SK-N-SH (cell line): ENCODE results near the gene MPPED2. TPM values are rescaled to one million over a fixed set of nuclear protein-coding genes. Genes with fewer than 3 reads are reported as not detected.

Experiments
- CTCF ChIA-PET: fragments of 300-600, 350-600 bp; formaldehyde crosslinking; extraction: SDS; loops from one replicate; lab custom pipeline; 2021; lab: Yijun Ruan, JAX
- POLR2A ChIA-PET: fragments of 350-600 bp; sonication (Branson Sonifier 250); formaldehyde crosslinking; extraction: SDS; loops from one replicate; lab custom pipeline; 2020; ENCODE audit warnings: antibody characterized with exemption, inconsistent platforms; lab: Yijun Ruan, JAX
- DNase-seq: peaks from one replicate; pipeline ENCODE4 v3.0.0; 2012
- H2AFZ ChIP-seq: fragments of 200-600 bp; sonication (generic); 2 replicates; pipeline ENCODE4 v1.8.1; 2016; ENCODE audit warnings: antibody characterized with exemption, mild to moderate bottlenecking, low read depth
- H3F3A ChIP-seq: fragments of 200-600 bp; sonication (generic); replicated peaks from 2 replicates; pipeline ENCODE3; 2016; ENCODE audit warnings: antibody characterized with exemption, mild to moderate bottlenecking; ENCODE audit not compliant: insufficient read depth
- H3K27ac ChIP-seq, 2 experiments: fragments of 200-500 bp in 1 of 2; fragments of 200-600 bp in 1 of 2; sonication (Bioruptor generic) in 1 of 2; sonication (generic), shearing (Covaris generic) in 1 of 2; 2 replicates each; pipeline versions ENCODE4 v1.5.1 to v1.6.1; 2014 to 2016; ENCODE audit warnings: low read depth in 2 of 2, inconsistent platforms in 1 of 2, low read length in 1 of 2, mild to moderate bottlenecking in 1 of 2, mixed read lengths in 1 of 2
- H3K27me3 ChIP-seq: fragments of 200-600 bp; sonication (generic), shearing (Covaris generic); 2 replicates; pipeline ENCODE4 v1.6.1; 2016; ENCODE audit warnings: mixed run types; ENCODE audit not compliant: insufficient read depth
- H3K36me3 ChIP-seq, 2 experiments: fragments of 200-500 bp in 1 of 2; fragments of 200-600 bp in 1 of 2; sonication (Bioruptor generic) in 1 of 2; sonication (generic) in 1 of 2; replicated peaks in 1 of 2; 2 replicates each; pipeline versions ENCODE3 to v1.5.1; 2014 to 2016; ENCODE audit warnings: low read length in 1 of 2, mild to moderate bottlenecking in 1 of 2; ENCODE audit not compliant: insufficient read depth in 2 of 2, control insufficient read depth in 1 of 2
- H3K4me1 ChIP-seq, 2 experiments: fragments of 200-500 bp in 1 of 2; fragments of 200-600 bp in 1 of 2; sonication (Bioruptor generic) in 1 of 2; sonication (generic), shearing (Covaris generic) in 1 of 2; 2 replicates each; pipeline versions ENCODE4 v1.5.1 to v1.6.1; 2014 to 2016; ENCODE audit warnings: low read depth in 1 of 2, low read length in 1 of 2, mixed run types in 1 of 2; ENCODE audit not compliant: insufficient read depth in 2 of 2, control insufficient read depth in 1 of 2
- H3K4me2 ChIP-seq: fragments of 200-600 bp; sonication (generic), shearing (Covaris generic); 2 replicates; pipeline ENCODE4 v1.6.1; 2017; ENCODE audit warnings: mixed run types
- H3K4me3 ChIP-seq, 2 experiments: fragments of 200-500 bp in 1 of 2; fragments of 200-600 bp in 1 of 2; sonication (Bioruptor generic) in 1 of 2; sonication (generic), shearing (Covaris generic) in 1 of 2; 2 replicates each; pipeline versions ENCODE4 v1.5.1 to v1.8.1; 2014 to 2016; ENCODE audit warnings: low read depth in 2 of 2, inconsistent platforms in 1 of 2, low read length in 1 of 2, mild to moderate bottlenecking in 1 of 2, mixed read lengths in 1 of 2, moderate library complexity in 1 of 2
- H3K79me2 ChIP-seq: fragments of 200-600 bp; sonication (generic); 2 replicates; pipeline ENCODE4 v1.8.1; 2017; ENCODE audit warnings: mild to moderate bottlenecking; ENCODE audit not compliant: insufficient read depth
- H3K9ac ChIP-seq: fragments of 200-600 bp; sonication (generic); 2 replicates; pipeline ENCODE4 v1.6.1; 2017; ENCODE audit warnings: mixed run types
- H3K9me2 ChIP-seq: fragments of 200-600 bp; sonication (generic); 2 replicates; pipeline ENCODE4 v1.6.1; 2017; ENCODE audit warnings: mixed run types
- H3K9me3 ChIP-seq: fragments of 200-600 bp; sonication (generic); 2 replicates; pipeline ENCODE4 v1.6.1; 2017; ENCODE audit warnings: mixed run types, mild to moderate bottlenecking, moderate library complexity
- H4K20me1 ChIP-seq: fragments of 200-600 bp; sonication (generic); 2 replicates; pipeline ENCODE4 v1.6.1; 2017; ENCODE audit warnings: mild to moderate bottlenecking, mixed run types; ENCODE audit not compliant: insufficient read depth
- EP300 ChIP-seq, 2 experiments: IDR thresholded peaks; 2 replicates each; pipeline versions ENCODE4 v1.4.0 to v1.6.1; 2012; ENCODE audit warnings: borderline replicate concordance in 1 of 2, low read depth in 1 of 2, low read length in 1 of 2
- FOXM1 ChIP-seq: IDR thresholded peaks from 2 replicates; pipeline ENCODE4 v1.4.0; 2012; ENCODE audit warnings: low read depth, mild to moderate bottlenecking
- GABPA ChIP-seq: IDR thresholded peaks from 2 replicates; pipeline ENCODE4 v1.4.0; 2012; ENCODE audit warnings: low read depth, mild to moderate bottlenecking
- GATA2 ChIP-seq: sonication (generic); formaldehyde crosslinking; IDR thresholded peaks from 2 replicates; pipeline ENCODE4 v1.5.0; 2020; ENCODE audit warnings: mild to moderate bottlenecking, missing genetic modification reagents
- JUND ChIP-seq: IDR thresholded peaks from 2 replicates; pipeline ENCODE4 v1.4.0; 2012
- NFIC ChIP-seq: IDR thresholded peaks from 2 replicates; pipeline ENCODE4 v1.4.0; 2012; ENCODE audit warnings: borderline replicate concordance
- NRF1 ChIP-seq: IDR thresholded peaks from 2 replicates; pipeline ENCODE4 v1.6.1; 2012; ENCODE audit warnings: low read depth, mild to moderate bottlenecking, low read length
- RAD21 ChIP-seq: IDR thresholded peaks from 2 replicates; pipeline ENCODE4 v1.6.1; 2012; ENCODE audit warnings: mild to moderate bottlenecking, low read length
- RFX5 ChIP-seq: IDR thresholded peaks from 2 replicates; pipeline ENCODE4 v1.6.1; 2012; ENCODE audit warnings: mild to moderate bottlenecking, improper control_type of control experiment, low read length
- RXRA ChIP-seq: IDR thresholded peaks from 2 replicates; pipeline ENCODE4 v1.4.0; 2012; ENCODE audit warnings: low read depth, mild to moderate bottlenecking, borderline replicate concordance
- SIN3A ChIP-seq: IDR thresholded peaks from 2 replicates; pipeline ENCODE4 v1.6.1; 2012; ENCODE audit warnings: low read depth, mild to moderate bottlenecking, low read length, moderate library complexity, borderline replicate concordance
- SMC3 ChIP-seq: IDR thresholded peaks from 2 replicates; pipeline ENCODE4 v1.6.1; 2012; ENCODE audit warnings: low read depth, low read length, improper control_type of control experiment
- TAF1 ChIP-seq: IDR thresholded peaks from 2 replicates; pipeline ENCODE4 v1.6.1; 2012; ENCODE audit warnings: low read depth, mild to moderate bottlenecking, low read length, moderate library complexity, borderline replicate concordance
- TEAD4 ChIP-seq: IDR thresholded peaks from 2 replicates; pipeline ENCODE4 v1.4.0; 2012; ENCODE audit warnings: mild to moderate bottlenecking, borderline replicate concordance; ENCODE audit not compliant: insufficient read depth
- YY1 ChIP-seq: IDR thresholded peaks from 2 replicates; pipeline ENCODE4 v1.4.0; 2012; ENCODE audit warnings: low read depth, mild to moderate bottlenecking
- WGBS: methylation state at CpG from one replicate; pipeline ENCODE4 v1.1.6; 2017; ENCODE audit warnings: low lambda C conversion rate; 5-methylcytosine and 5-hydroxymethylcytosine counted together
- polyA plus RNA-seq, 3 experiments: library from polyadenylated mRNA; depleted of rRNA; stranded (reverse); fragments of >200 nt; gene quantifications; 2 replicates each; pipeline ENCODE4 v1.2.3, GENCODE V29; 2012
- TF ChIP-seq, protein P1 (sequence below): fragments of 200-600 bp; sonication (generic); IDR thresholded peaks from 2 replicates; pipeline ENCODE4 v1.6.1; 2017; ENCODE audit warnings: antibody characterized with exemption, mild to moderate bottlenecking, moderate library complexity
- TF ChIP-seq, protein P2 (sequence below): IDR thresholded peaks from 2 replicates; pipeline ENCODE4 v1.4.0; 2012; ENCODE audit warnings: low read depth
- TF ChIP-seq, protein P3 (sequence below): IDR thresholded peaks from 2 replicates; pipeline ENCODE4; 2012
- TF ChIP-seq, protein P4 (sequence below): IDR thresholded peaks from 2 replicates; pipeline ENCODE4 v1.4.0; 2012; ENCODE audit warnings: low read depth, borderline replicate concordance

Gene MPPED2
- polyA plus RNA-seq, 1 of the 3 experiments (the other 2 are of a cell fraction) = 0.05 TPM

DNA sequence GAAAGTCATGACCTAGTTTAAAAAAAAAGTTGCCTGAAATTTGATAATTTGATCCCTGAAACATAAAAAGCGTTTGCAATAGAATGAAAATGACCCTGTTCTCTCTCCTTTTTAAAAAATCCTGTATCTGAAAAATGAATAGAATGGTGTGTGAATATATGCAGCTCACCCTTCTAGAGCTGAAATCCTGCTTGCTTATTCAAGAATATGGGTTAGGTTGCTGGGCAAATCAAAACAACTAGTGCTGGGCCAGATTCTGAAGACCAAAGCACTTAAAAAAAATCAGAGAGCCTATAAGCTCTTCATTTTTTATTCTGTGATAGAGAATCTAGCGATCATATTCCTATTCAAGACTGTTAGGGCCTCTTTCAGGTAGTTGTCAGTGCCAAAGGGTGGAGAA lies 131.6 kb downstream of the MPPED2 start:
- H3K36me3 ChIP-seq = no peaks in the 10 kb centered on the region
- no peaks in the 10 kb centered on the region for H3K79me2 ChIP-seq
- no peaks in the 10 kb centered on the region for H4K20me1 ChIP-seq
- no peak overlapping the region for H3K9ac ChIP-seq
- ChIA-PET POLR2A (no interaction called here), CTCF (no interaction called here)
- no peaks in the 10 kb centered on the region for H3F3A ChIP-seq
- no peaks in the 10 kb centered on the region for H3K9me2 ChIP-seq
- no peaks in the 10 kb centered on the region for H3K27me3 ChIP-seq
- no peaks in the 10 kb centered on the region for H3K9me3 ChIP-seq
- H2AFZ ChIP-seq = no peak overlapping the region
- H3K4me2 ChIP-seq = no peak overlapping the region
- TF ChIP-seq SMC3 = no peak
- TF ChIP-seq SIN3A = no peak
- TF ChIP-seq RFX5 = no peak
- TF ChIP-seq FOXM1 = no peak
- no peak for TF ChIP-seq EP300 (IDR thresholded peaks at IDR 0.05; ENCODE audit: borderline replicate concordance in 1 of 2, low read depth in 1 of 2, low read length in 1 of 2)
- TF ChIP-seq TEAD4 = no peak
- TF ChIP-seq YY1 = no peak
- no peak for TF ChIP-seq TAF1
- TF ChIP-seq NRF1 = no peak
- TF ChIP-seq, protein P1, sequence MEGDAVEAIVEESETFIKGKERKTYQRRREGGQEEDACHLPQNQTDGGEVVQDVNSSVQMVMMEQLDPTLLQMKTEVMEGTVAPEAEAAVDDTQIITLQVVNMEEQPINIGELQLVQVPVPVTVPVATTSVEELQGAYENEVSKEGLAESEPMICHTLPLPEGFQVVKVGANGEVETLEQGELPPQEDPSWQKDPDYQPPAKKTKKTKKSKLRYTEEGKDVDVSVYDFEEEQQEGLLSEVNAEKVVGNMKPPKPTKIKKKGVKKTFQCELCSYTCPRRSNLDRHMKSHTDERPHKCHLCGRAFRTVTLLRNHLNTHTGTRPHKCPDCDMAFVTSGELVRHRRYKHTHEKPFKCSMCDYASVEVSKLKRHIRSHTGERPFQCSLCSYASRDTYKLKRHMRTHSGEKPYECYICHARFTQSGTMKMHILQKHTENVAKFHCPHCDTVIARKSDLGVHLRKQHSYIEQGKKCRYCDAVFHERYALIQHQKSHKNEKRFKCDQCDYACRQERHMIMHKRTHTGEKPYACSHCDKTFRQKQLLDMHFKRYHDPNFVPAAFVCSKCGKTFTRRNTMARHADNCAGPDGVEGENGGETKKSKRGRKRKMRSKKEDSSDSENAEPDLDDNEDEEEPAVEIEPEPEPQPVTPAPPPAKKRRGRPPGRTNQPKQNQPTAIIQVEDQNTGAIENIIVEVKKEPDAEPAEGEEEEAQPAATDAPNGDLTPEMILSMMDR = no peak
- TF ChIP-seq, protein P2, sequence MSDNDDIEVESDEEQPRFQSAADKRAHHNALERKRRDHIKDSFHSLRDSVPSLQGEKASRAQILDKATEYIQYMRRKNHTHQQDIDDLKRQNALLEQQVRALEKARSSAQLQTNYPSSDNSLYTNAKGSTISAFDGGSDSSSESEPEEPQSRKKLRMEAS = no peak
- TF ChIP-seq RXRA = no peak
- TF ChIP-seq RAD21 = no peak
- no peak for TF ChIP-seq NFIC
- WGBS = 4% methylated on average over 2 of the region's 2 CpGs
- H3K4me1 ChIP-seq = no peaks in the 10 kb centered on the region; a peak in 1 of 4 replicates
- no peak for DNase-seq
- H3K27ac ChIP-seq = no peak overlapping the region
- H3K4me3 ChIP-seq = no peak overlapping the region

DNA sequence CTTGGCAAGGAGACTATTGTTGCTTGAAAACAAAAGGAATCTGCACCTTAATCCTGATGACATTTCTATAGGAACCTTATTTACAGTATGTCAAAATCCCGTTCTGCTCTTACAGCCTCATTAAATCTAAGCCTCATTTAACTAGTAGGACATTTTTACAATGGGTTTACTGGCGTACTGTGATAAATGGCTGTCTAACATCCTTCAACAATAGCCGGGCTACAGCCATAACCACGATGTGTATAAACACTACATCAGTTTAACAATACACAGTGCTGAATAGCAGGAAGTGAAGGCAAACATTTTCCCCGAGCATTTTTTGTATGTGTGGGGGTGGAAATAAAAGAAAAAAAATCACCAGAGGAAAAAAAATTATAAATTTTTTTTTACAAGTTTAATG lies 132.0 kb downstream of the MPPED2 start:
- no peaks in the 10 kb centered on the region for H3K9me2 ChIP-seq
- no peak for DNase-seq
- H3K27ac ChIP-seq = no peak overlapping the region
- ChIA-PET CTCF (no interaction called here), POLR2A (no interaction called here)
- no peaks in the 10 kb centered on the region for H3K79me2 ChIP-seq
- no peaks in the 10 kb centered on the region for H3K36me3 ChIP-seq
- H3K9me3 ChIP-seq = no peaks in the 10 kb centered on the region
- WGBS = 34% methylated on average over 5 of the region's 5 CpGs
- H2AFZ ChIP-seq = no peak overlapping the region
- H4K20me1 ChIP-seq = no peaks in the 10 kb centered on the region
- no peaks in the 10 kb centered on the region; a peak in 1 of 4 replicates for H3K4me1 ChIP-seq
- H3K27me3 ChIP-seq = no peaks in the 10 kb centered on the region
- H3K4me2 ChIP-seq = no peak overlapping the region
- H3K9ac ChIP-seq = no peak overlapping the region
- H3F3A ChIP-seq = no peaks in the 10 kb centered on the region
- no peak for TF ChIP-seq NFIC
- TF ChIP-seq, protein P3, sequence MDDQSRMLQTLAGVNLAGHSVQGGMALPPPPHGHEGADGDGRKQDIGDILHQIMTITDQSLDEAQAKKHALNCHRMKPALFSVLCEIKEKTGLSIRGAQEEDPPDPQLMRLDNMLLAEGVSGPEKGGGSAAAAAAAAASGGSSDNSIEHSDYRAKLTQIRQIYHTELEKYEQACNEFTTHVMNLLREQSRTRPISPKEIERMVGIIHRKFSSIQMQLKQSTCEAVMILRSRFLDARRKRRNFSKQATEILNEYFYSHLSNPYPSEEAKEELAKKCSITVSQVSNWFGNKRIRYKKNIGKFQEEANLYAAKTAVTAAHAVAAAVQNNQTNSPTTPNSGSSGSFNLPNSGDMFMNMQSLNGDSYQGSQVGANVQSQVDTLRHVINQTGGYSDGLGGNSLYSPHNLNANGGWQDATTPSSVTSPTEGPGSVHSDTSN = no peak
- TF ChIP-seq YY1 = no peak
- no peak for TF ChIP-seq JUND
- TF ChIP-seq GABPA = no peak
- TF ChIP-seq, protein P4, sequence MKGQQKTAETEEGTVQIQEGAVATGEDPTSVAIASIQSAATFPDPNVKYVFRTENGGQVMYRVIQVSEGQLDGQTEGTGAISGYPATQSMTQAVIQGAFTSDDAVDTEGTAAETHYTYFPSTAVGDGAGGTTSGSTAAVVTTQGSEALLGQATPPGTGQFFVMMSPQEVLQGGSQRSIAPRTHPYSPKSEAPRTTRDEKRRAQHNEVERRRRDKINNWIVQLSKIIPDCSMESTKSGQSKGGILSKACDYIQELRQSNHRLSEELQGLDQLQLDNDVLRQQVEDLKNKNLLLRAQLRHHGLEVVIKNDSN = no peak
- TF ChIP-seq SMC3 = no peak
- no peak for TF ChIP-seq RAD21
- no peak for TF ChIP-seq GATA2 (CRISPR knock-in tag)
- TF ChIP-seq, all 33 proteins: peak for 0
- H3K4me3 ChIP-seq = no peak overlapping the region
